HG02623 (cell line): ENCODE measurements around the gene PRKCD.

Source experiments
- ATAC-seq: cut with Tn5 transposase; IDR thresholded peaks from one replicate; pipeline ENCODE4 v1.9.1; 2021; ENCODE audit warnings: moderate library complexity; ENCODE audit not compliant: unreplicated experiment

PRKCD gene

DNA sequence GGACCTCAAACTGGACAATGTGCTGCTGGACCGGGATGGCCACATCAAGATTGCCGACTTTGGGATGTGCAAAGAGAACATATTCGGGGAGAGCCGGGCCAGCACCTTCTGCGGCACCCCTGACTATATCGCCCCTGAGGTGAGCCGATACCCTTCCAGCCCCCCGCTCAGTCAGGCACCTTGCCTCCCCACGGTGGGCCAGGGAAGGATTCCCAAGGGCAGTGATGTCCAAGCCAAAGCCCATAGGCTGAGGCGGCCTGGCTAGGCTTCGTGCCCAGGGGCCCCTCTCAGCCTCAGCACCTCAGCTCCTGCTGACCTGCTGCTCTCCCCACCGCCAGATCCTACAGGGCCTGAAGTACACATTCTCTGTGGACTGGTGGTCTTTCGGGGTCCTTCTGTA is 27.7 kb downstream of the PRKCD start:
- ATAC-seq = no peak

DNA sequence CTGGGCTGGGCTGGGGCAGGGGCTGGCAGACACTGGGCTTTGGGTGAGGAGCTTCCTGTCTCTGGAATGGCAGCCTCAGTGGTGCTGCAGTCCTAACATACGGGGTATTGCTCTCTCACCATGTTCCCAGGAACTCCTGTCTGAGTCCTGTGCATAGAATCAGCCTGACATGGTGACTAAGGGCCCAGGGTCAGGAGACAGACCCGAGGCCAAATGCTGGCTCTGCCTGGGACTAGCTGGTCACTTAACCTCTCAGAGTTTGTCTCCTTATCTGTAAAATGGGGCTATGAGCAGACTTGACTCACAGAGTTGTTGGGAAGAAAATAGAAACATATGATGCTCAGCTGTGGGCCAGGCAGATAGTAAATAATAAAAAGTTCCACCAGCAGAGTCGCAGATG is 28.3 kb downstream of the PRKCD start:
- ATAC-seq = no peak

DNA sequence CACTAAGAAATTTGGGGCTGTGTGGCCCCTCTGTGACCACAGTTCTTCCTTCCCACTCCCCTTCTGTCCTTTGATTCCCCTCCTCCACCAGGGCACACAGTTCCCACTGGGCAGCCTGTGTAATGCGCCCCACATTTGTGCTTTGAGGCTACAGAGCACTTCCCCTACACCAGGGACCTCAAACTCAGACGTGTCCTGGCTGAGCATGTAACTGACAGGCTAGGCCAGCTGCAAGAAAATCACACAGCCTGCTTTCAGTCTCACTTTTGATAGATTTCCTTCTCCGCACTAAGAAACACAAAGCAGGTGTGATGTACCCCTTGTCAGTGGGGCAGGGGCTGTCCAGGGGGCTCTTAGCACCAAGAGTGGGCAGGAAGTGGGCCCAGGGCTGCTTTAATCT is 29.6 kb downstream of the PRKCD start:
- peak; percentile 37 for ATAC-seq

- ATAC-seq = no peak
Measured at GRCh38 chr3:53191836-53192480, 30.9 kb downstream of the PRKCD start.

GRCh38 chr3:53192608-53193007 is 31.6 kb downstream of the PRKCD start:
- peak; percentile 46 for ATAC-seq

- ATAC-seq = no peak
Measured at GRCh38 chr3:53193466-53194209, 32.6 kb downstream of the PRKCD start.

GRCh38 chr3:53194210-53195065 is 33.4 kb downstream of the PRKCD start:
- ATAC-seq = no peak

DNA sequence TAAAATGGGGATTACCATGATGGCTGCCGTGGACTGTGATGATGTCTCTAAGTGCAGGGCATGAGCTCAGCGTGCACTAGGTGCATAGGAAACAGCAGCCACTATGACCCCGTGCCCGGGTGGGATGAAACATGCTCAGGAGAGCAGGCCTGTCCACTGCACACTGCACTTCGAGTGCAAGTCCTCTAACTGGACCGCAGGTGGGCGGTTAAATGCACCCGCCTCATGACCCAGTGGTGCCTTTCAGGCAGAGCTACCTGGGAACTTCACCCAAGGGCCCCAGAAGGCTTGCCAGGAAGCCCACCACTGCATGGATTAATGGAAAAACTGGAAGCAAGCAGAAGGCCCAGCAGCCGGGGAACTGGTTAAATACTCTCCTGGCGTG is 34.0 kb downstream of the PRKCD start:
- ATAC-seq = no peak

DNA sequence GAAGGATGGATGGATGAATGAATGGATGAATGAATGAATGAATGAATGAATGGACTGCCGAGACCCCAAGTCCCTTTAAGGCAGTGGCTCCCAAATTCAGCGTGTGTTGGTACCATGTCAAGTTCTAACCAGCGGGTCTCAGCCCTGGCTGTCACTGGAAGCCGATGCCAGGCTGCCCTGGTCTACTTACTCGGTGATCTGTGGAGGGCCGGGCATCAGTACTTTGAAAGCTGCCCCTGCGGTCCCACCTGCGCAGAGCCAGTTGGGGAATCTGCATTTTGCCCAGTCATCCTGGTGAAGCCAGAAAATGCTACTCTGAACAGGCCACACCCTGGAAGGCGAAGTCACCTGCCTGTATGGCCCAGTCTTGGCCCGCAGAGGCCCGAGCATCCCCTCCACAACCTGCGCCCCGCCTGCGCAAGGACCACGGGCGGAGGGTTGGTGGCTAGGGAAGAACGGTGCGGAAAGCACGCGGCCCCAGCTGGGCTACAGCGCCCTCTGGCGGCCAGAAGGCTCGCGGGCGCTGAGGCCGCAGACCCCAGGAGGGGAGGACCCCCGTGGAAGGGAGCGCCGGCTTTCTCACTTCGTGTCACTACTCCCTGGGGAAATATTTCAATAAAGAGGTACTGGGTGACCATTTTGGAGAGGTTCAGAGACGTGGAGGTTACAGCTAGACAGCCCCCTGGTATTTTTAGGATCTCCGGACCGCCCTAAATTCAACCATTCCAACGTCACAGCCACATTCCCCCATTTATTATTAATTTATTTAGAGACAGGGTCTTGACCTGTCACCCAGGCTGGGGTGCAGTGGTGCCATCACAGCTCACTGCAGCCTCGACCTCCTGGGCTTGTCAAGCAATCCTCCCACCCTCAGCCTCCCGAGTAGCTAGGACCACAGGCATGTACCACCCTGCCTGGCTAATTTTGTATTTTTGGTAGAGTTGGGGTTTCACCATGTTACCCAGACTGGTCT is 34.9 kb downstream of the PRKCD start:
- peak; percentile 39 for ATAC-seq

- no peak for ATAC-seq
Measured at GRCh38 chr3:53196575-53197407, 35.8 kb downstream of the PRKCD start.

GRCh38 chr3:53198256-53198977 is 37.4 kb downstream of the PRKCD start:
- ATAC-seq = no peak

DNA sequence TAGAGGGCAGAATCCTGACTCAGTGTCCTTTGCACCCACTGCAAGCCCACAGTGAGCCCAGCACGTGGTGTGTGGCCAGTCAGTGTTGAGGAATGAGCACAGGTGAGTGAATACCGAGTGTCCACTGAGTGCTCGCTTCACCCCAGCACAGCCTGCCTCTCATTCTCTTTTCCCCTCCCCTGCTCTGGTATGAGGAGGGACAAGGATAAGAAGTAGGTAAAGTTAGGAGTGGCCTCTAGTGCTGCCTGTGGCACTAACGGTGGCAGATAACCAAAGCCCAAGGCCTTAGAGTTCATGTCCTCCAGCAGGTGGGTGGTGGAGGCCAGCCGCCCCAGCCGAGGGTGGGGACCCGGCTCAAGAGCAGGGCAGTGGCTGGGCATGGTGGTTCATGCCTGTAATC is 38.0 kb downstream of the PRKCD start:
- ATAC-seq = no peak

DNA sequence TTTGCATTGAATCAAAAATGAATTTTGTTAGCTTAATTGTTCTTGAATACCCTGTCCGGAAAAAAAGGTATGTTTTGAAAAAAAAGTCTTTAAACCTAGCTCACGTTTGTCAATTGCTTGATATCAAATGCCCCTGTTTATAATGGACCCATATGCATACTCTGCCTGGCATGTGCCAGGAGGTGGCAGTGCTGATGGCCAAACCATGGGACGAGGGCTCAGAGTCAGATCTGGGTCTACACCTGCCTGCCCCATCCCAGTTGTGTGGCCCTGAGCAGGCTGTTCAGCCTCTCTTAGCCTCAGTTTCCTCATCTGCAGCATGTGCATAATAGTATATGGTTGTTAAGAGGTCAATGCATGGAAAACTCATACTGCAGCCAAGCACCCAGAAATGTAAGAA is 38.8 kb downstream of the PRKCD start:
- ATAC-seq = no peak

- no peak for ATAC-seq
Measured at GRCh38 chr3:53200501-53201498, 39.8 kb downstream of the PRKCD start.

GRCh38 chr3:53202331-53203015 is 41.5 kb downstream of the PRKCD start:
- ATAC-seq = no peak

DNA sequence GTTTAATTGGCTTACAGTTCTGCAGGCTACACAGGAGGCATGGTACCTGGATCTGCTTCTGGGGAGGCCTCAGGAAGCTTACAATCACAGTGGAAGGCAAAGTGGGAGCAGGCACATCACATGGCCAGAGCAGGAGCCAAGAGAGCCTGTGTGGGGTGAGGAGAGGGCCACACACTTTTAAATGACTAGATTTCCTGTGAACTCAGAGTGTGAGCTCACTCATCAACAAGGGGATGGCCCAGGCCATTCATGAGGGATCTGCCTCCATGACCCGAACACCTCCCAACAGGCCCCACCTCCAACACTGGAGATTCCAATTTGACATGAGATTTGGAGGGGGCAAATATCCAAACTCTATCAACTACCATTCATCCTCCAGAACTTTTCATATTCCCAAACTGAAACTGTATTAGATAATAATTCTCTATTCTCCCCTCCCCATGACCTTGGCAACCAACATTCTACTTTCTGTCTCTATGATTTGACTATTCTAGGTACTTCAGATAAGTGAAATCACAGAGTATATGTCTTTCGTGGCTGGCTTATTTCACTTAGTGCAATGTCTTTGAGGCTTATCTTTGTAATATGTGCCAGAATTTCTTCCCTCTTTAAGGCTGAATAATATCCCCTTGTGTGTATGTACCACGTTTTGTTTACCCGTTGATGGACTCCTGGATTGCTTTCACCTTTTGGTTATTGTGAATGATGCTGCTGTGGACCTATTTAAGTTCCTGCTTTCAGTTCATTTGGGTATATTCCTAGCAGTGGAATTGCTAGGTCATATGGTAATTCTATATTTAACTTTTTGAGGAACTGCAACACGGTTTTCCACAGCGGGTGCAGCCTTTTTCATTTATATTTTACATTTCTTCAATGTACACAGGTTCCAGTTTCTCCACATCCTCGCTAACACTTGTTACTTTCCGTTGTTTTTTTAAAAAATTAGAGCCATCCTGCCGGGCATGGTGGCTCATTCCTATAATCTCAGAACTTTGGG is 51.0 kb downstream of the PRKCD start:
- no peak for ATAC-seq
